GM18520 (cell line): Measurements from ENCODE around the gene KHSRP.

Experiments used
- ATAC-seq: cut with Tn5 transposase; IDR thresholded peaks from one replicate; pipeline ENCODE4 v1.9.1; 2021; ENCODE audit not compliant: unreplicated experiment

KHSRP gene

GRCh38 chr19:6424195-6424938, at the start of gene KHSRP:
KHSRP (minus strand) TSS chr19:6424811; CDS start chr19:6424701, 110 bp downstream.
- ATAC-seq: no peak

- no peak for ATAC-seq
These were observed 49.0 kb upstream of the KHSRP start for GRCh38 chr19:6473647-6474046.

- ATAC-seq: no peak
These were observed 48.1 kb upstream of the KHSRP start for GRCh38 chr19:6472713-6473112.

- no peak for ATAC-seq
These were observed 46.5 kb upstream of the KHSRP start for GRCh38 chr19:6471076-6471475.

DNA sequence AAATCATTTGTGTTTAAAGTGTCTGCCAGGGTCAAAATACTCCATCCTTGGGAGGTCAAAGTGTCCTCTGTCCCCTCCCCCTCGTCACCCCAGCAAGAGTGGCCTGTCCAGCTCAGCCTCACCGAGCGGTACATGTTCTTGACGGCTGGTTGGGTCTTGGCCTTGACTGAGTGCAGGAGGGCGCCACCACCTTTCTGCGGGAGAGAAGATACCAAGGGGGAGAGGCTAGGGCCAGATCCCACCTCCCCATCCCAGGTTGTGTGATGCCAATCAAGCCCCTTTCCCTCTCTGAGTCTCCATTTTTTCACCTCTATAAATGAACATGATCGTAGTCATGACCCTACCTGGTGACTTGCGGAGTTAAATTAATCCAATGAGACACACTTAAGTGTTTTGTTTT, 45.6 kb upstream of the KHSRP start:
- ATAC-seq: no peak

- ATAC-seq: no peak
These were observed 42.8 kb upstream of the KHSRP start for GRCh38 chr19:6467384-6467783.

GRCh38 chr19:6466526-6467248, 42.1 kb upstream of the KHSRP start:
- ATAC-seq: no peak

GRCh38 chr19:6465663-6466062, 41.1 kb upstream of the KHSRP start:
- no peak for ATAC-seq

- ATAC-seq: no peak
These were observed 40.4 kb upstream of the KHSRP start for GRCh38 chr19:6465006-6465405.

DNA sequence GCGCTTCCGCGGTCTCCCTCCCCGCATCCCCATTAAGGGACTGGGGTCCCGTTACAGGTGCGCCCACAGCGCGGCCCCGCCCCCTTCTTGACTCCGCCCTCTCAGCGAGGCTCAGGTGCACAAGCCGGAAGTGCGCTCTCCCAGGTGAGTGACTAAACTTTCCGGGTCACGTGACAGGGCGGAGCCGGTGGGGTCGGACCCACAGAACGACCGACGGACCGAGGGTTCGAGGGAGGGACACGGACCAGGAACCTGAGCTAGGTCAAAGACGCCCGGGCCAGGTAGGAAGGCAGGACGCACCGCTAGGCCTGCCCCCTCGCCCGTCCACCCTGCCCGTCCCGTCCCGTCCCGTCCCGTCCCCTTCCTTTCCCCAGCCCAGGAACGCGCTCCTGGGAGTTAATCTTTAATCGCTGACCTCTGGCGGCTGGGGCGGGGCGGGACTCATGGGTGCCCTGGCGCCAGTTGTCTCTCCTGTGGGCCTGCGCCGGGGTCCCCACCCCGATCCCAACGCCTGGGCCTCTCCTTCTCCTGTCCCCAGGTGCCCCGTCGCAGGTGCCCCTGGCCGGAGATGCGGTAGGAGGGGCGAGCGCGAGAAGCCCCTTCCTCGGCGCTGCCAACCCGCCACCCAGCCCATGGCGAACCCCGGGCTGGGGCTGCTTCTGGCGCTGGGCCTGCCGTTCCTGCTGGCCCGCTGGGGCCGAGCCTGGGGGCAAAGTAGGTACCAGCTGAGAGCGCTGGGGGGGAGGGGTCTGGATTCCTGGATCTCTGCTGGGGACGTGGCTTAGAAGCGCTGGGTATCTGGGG, 39.7 kb upstream of the KHSRP start, which contains the start of gene CRB3:
Gene CRB3 (plus strand): TSS at position 202 of the 804 bp plus-strand sequence. CDS start 431 bp downstream, at position 633.
- no peak for ATAC-seq

DNA sequence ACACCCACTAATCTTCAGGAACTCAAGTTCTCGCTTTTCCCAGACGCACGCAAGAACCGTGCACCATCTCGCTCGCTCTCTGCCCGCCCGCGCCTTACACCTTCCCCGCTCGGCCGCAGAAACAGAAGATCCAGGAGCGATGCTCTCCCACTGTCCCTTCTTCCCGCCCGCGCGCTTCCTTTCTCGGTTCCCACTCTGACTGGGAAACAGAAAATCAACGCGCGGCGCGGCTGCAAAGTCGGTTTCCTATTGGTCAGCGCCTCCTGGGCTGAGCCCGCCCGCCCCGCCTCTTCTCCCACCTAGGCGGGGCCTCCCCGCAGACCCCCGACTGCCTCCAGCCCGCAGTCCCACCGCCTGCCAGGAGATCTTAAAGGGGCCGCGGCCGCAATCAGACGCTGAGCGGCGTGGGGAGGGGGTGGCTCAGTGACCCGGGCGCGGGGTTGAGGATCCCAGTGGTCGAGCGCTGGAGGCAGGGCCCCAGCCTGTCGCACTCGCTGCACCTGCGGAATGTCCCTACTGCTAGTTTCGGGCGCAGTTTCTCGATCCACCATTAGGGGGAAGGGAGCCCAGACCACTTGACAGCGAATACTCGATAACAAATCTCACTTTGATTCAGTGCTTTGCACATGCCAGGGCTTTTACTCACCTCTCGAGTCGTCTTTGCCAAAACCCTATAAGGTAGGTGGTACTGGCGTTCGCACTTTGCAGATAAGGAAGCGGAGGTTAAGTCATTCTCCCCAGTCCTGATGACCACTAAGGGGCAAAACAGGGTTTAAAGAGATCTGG, 35.7 kb upstream of the KHSRP start:
- peak; percentile 78 for ATAC-seq

- ATAC-seq: peak; percentile 20
These were observed 34.9 kb upstream of the KHSRP start, which contains the start of gene SLC25A23 for GRCh38 chr19:6459262-6460098. SLC25A23 (minus strand) TSS chr19:6459792; CDS start chr19:6459628, 164 bp downstream.

- ATAC-seq: no peak
These were observed 34.2 kb upstream of the KHSRP start for GRCh38 chr19:6458695-6459261.

DNA sequence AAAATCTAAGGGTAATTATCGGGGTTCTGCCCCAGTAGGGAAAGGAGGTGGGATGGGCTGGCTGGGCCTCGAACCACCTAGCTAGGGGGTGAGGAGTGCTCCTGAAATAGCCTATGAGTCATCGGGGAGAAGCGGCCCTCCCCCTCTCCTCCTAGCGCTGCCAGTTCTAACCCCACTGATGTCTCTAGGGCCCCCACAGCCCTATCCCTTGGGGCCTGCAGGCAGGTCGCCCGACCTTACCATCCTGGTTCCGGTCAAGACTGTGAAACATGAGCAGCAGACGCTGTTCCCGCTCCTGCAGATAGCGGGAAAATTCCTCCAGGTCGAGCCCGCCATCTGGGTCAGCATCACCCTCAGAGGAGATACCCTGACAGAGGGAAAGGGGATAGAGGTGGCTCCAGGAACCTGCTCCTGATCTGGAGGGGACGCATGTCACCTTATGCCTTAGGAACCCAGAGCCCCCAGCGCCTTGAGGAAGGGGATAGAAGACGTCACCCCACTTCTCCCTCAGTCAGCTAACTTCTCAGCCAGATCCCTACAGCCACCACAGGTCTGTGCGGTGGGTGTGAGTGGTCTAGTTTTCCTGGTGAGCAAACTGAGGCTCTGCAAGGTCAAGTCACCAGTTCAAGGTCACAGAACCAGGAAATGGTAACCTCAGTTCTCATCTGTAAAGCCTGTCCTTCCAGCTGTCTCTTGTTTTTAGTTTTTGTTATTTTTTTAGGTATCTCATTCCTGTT, 33.5 kb upstream of the KHSRP start:
- ATAC-seq: no peak

GRCh38 chr19:6455924-6456323, 31.3 kb upstream of the KHSRP start:
- ATAC-seq: no peak

DNA sequence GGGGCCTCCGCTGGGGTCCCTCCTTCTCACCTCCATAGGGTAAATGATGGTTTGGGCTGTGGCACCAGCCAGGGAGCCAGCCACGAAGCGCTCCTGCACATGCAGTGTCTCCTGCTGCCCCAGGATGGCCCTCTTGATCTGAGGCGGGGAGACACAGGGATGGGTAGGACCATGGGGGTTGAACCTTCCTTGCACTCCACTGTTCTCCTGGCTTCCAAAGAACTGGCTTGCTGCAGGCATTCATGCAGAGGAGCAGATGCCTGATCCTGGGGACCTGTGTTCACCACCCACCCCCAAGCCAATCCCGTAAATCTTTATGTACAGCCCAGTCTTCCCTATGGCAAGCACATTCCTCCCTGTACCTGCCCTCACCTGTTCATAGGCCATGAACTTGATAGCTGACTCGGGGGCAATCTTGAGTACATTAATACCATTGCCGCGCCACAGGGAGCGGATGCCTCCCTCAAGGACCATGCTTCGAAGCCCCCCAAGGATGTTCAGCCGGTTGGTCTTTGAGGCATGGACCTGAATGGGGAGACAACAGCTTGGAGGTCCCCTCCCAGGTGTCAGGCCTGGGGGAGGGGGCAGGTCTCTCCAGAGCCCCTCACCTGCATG, 29.4 kb upstream of the KHSRP start:
- no peak for ATAC-seq

DNA sequence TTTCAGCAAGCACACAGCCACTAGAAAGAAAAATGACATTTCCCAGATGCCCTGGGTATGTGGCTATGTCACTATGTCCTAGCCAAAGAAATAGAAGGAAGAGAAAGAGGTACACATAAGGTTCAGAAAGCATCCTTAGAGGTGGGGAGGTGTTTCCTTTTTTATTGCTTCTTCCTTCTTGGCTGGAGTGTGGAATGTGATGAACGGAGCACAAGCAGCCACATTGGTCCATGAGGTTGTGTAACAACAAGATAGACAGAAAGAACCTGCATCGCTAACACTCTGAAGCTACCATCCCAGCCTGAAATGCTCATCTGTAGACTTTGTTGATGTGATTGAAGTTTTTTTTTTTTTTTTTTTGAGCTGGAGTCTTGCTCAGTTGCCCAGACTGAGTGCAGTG, 28.3 kb upstream of the KHSRP start:
- no peak for ATAC-seq

DNA sequence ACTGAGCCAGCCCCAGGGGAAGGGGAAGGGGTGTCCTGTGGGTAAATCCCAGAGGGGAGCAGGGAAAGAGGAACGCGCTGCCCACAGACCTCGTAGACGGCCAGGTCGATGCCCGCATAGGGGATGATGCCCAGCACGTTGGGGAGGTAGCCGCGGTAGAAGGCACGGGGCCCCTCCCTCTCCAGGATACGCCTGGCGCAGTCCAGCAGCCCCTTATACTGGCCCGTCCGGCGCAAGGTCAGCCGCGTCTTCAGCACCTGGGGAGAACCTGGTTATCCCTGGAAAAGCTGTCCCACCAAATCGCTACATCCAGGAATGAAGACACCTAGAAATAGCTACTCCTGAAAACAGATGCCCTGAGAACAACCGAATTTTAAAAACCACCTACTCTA, 27.6 kb upstream of the KHSRP start:
- no peak for ATAC-seq
